IPS-18c (cell line): Measurements from ENCODE around the gene PRLR.

Experiments used
- H3K4me3 ChIP-seq: 2 replicates; pipeline ENCODE4 v1.7.0; 2013; ENCODE audit warnings: low read depth, mild to moderate bottlenecking, low read length, moderate library complexity; ENCODE audit not compliant: insufficient read depth
- H3K9me3 ChIP-seq: one replicate; pipeline ENCODE4 v1.6.1; 2013; ENCODE audit warnings: mild to moderate bottlenecking, low read length, moderate library complexity; ENCODE audit not compliant: control insufficient read depth, insufficient read depth

The PRLR gene

DNA sequence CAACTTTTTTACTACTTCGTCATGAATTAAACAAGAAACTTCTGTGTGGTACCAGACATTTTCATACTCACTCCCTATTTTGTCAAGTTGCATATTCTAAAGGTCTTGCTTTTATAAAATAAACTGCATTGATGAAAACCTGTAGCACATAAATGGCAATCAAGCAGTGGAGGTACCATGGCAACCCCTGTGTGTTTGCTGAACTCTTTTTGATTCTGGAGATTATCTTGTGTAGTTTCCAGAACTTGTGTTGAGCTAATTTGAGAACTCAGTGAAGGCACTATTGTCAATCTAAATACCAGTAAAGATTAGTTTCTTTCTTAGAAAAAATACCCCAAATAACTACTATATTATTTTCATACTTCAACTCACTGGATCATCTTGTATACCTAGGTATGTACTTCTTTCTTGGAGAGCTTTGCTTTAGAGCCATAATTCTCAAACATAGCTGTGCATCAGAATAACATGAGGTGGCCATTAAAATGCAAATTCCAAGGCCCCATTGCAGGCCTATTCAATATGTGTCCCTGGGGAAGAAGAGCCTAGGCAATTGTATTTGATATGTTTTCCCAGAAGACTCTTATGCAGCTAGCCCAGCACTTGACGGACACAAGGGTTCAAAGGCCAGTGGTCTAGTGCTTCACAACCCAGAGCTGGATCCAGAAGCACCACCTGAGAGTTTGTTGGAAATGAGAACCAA lies 9.8 kb upstream of the PRLR start:
- H3K4me3 ChIP-seq, result no peak overlapping the region
- no peaks in the 10 kb centered on the region for H3K9me3 ChIP-seq

DNA sequence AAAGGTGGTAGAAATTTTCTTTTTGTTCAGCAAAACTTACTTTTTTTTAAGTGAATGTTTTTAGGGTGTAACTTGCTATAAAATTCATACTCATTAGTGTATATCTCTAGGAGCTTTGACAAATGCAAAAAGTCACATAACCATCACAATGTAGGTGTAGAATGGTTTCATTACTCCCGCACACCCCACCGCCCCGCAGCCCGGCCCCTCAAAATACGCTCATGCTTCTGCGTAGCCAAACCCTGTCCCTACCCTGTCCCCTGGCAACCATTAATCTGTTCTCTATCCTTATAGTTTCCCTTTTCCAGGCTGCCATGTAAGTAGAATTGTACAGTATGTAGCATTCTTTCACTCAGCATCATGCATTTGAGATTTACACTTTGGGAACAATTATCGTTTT lies 9.2 kb upstream of the PRLR start:
- no peaks in the 10 kb centered on the region for H3K9me3 ChIP-seq
- H3K4me3 ChIP-seq, result no peak overlapping the region

DNA sequence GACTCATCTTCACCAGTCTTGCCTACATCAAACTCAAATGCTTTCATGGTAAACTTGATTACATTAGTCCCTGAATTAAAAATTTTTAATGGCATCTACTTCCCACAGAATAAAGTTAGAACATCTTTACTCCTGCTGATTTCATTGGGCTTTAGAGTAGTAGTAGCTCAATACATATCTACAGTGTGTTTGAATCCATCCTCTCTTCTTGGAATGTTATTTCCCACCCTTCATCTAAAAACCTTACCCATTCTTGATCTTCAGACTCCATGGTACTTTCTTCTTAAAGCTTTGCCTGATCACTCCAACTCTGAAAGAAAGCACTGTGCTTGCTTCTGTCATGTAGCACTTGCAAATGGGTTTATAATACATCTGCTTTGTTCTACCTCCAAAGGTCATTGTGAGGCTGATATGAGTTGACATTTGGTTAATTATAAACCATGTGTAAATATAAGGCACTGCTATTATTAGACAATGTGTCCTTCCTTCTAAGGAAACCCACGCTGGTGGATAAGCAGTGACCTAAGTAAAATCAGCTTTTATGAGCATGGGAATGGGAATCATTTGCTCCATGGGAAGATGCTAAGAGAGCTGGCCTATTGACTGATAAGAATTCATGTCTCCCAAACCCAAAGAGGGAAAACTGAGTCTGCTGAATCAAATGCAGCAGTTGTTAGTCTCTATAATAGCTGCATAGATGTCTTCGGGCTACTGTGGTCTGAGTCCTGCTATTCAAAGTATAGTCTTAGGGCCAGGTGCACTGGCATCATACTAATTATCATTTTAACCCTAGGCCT lies 7.5 kb upstream of the PRLR start:
- H3K9me3 ChIP-seq, result no peaks in the 10 kb centered on the region
- H3K4me3 ChIP-seq, result no peak overlapping the region

DNA sequence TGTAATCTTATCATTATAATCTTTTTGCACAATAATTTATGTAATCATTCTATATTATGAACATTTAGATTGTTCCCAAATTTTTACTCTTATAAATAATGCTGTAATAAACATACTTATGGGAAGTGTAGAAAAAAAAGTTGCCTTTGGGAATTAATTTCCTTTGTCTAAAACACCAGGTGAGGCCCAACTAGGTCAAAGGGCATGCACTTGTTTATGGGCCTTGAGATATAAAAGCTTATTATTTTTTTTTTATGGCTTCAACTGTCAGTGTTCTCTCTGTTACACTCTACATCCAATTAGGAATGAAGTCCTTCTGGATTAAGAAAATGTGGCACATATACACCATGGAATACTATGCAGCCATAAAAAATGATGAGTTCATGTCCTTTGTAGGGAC lies 6.5 kb upstream of the PRLR start:
- H3K9me3 ChIP-seq, result no peaks in the 10 kb centered on the region
- H3K4me3 ChIP-seq, result no peak overlapping the region

DNA sequence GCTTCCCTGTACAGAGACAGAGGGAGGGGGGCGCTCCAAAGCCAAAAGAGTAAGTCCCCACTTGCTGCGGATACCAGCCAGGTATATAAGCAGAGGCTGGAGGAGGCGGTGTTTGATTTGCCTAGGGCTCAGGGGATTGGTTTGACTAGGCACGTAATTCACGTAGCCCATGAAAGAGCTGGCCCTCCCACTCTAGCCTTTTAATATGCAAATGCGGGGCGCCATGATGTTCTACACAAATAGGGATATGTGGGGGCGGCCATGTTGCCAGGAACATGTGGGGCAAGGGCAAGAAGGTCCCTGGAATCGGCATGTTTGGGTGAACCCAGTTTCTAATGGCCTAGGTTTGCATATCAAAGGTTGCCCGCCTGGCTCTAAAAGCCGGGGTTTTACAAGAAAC lies 3.3 kb upstream of the PRLR start:
- no peak overlapping the region for H3K4me3 ChIP-seq

DNA sequence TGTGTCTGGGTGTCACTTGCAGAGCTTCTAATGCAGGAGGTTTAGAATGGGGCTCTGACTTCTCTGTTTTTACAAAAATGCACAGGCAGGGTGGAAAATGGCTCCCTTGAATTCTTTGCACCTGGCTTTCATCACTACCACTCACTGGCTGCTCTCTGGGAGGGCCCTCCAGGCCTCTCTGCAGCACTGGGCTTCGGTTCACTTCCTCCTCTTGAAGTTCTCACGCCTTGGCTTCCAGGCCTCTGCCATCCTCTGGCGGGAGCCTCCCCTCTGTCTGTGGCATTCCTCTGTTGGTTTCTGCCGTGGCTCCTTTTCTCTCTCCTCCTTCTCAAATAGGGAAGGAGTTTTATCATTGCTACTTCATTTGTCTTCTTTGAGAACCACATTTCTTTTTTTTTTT lies 2.8 kb upstream of the PRLR start:
- H3K4me3 ChIP-seq, result no peak overlapping the region
- H3K9me3 ChIP-seq, result no peaks in the 10 kb centered on the region

More for the DNA sequence above, 3.3 kb upstream of the PRLR start:
- H3K9me3 ChIP-seq, result no peaks in the 10 kb centered on the region

DNA sequence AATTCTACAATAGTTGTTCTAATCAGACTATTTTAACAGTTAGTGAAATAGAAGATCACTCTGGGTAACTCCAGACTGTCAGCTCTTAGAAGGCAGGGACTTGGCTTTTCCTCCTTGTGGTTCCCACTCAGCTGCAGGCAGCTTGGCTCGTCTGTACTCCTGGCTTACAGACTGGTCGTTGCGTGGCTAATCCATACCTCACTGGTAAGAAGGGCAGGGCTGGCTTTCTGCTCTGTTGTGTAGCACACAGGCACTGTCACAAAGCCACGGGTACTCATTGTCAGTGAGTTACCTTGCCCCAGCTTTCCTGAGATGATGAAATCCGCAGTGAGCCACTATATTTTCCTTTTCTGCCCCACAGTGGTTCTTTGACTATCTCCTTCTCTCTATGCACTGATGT lies 1.8 kb upstream of the PRLR start:
- no peaks in the 10 kb centered on the region for H3K9me3 ChIP-seq

DNA sequence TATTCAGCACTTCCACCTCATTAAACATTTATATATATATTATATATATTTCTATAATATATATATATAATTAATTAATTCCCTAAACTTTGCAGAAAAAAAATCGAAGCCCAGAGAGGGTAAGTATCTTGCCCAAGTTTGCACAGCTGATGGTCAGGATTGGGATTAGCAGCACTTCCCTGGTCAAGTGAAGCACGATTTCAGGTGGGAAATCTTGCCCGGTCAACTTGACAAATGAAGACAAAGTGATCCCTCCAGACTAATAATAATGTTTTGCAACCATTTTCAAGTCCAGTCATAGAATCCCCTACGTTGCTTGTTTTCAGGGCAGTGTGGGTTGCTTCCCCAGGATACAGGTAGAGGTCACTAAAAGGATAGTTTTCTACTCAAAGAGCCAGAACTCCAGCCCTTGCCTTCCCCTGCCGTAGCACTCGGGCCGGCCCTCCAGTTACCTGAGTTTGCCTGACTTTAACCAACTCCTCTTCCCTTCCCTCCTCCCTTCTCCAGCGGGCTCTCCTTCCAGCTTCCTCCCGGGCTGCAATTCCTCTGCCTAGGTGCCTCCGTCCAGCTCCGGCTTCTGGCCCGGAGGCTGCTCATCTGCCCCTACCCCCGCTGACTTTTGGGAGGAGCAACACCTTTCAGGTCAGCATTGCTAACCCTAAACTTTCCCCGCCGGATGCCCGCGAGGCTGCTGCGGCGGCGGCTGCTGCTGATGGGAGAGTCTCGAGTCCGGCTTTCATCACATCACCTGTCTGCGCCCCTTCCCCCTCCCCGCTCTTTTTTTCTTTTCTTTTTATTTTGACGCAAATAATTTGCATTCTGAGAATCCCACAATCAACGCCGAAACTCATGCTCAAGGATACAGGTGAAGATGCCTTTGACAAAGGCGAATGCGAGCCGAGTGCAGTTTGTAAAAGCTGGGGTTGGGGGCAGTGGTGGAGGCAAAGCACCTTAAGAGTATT lies 930 bp downstream of the PRLR start:
- H3K9me3 ChIP-seq, result no peaks in the 10 kb centered on the region
- peak overlapping the region; percentile 40 for H3K4me3 ChIP-seq

More for the DNA sequence above, 1.8 kb upstream of the PRLR start:
- no peak overlapping the region for H3K4me3 ChIP-seq

DNA sequence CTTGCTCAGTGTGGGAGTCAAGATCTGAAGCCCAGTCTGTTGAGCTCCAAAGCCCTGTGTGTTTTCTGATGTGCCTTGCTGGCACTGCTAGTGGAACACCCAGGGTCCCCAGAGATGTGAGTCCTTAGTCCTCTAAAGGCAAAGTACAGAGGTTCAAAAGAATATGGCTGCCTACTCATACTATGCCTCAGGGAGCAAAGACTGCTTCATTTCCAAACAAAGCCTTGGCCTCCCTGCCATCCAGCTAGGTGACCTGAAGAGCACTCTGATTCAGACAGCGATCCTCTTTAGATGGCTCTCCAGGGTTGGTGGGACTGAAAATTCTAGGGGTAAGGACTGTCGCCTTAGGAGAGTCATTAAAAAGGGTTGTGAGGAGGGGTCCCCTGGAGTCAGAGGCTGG lies 2.0 kb downstream of the PRLR start:
- no peak overlapping the region for H3K4me3 ChIP-seq

DNA sequence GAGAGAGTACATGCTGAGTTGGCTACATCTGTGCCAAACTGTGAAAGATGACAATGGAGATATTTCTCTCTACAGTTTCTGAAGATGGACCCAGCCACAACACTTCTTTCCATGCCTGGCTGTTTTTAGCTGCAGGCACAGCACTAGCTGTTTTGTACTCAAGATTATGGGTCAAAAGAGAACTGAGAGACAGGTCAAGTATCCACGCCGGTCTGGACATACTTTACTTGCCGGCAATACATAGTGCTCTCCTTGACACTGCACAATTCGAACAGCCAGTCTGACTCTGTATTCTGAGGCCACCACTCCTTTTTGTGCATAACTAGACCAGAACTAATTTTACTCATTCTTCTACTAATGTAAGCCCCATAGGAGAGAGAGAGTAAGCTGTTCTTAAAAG lies 2.6 kb downstream of the PRLR start:
- H3K9me3 ChIP-seq, result no peaks in the 10 kb centered on the region
- H3K4me3 ChIP-seq, result no peak overlapping the region

More for the DNA sequence above, 2.0 kb downstream of the PRLR start:
- H3K9me3 ChIP-seq, result no peaks in the 10 kb centered on the region

DNA sequence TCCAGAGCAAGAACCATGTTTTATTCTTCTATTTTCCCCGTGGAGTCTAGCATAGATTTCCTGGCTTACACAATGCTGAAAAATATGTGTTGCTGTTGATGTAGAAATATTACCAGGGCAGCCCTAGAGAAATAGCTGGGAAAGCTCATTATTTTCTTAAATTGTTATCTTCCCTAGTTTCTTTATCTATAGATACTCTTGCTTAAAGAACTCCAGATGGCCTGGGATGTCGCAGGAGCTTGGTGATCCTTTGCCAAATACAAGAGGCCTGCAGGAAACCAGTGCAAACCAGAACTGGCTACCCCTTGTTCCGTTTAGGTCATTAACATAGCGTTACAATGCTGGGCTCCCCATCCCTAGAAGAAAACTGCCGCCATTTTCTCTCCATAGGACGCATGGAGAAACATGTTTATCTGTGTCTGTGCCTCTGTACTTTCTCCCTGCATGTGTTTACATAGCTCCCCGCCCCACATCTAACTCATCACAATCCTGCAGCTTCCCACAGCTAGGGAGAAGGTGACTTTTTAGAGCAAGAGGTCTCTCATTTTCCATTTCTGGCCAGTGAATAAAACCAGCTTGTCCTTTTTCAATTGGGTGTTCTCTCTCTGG lies 6.4 kb downstream of the PRLR start:
- H3K4me3 ChIP-seq, result no peak overlapping the region
- no peaks in the 10 kb centered on the region for H3K9me3 ChIP-seq

DNA sequence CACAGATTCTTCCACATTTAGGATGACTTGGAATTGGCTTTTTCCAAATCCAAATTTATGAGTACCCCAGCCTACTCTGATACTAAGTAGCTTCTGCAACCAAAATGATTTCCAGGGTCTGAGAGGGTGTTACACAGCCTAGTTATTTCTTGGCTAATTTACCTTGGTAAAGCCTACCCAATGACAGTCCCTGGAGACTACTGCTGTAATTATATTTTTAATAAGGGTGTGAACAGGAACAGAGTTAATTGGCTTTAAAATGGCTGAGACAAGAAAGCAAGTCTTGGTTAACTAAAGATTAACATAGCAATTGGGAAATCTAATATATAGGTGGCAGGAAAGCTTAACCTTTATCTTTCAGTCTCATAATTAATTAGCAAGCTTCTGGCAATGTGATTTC lies 9.3 kb downstream of the PRLR start:
- Histone ChIP-seq H3K9me3 (no peaks in the 10 kb centered on the region), H3K4me3 (no peak overlapping the region)

DNA sequence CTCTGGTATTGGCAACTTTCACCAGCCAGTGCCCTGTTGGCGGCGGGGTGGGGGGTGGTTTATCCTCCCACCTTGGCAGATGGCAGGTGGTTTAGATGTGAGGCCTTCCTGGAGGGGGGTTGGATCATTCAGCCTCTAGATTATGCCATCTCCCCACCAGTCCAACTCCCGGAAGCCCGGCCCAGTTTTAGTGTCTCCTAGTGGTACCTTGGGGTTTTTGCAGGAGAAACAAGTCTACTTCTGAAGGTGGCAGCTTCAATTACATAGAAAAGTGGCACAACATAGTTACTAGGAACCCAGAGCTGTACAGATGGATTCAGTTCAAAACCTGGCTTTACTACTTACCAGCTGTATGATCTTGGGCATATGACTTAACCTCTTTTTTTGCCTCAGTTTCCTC lies 11.3 kb downstream of the PRLR start:
- H3K4me3 ChIP-seq, result no peak overlapping the region
- no peaks in the 10 kb centered on the region for H3K9me3 ChIP-seq

DNA sequence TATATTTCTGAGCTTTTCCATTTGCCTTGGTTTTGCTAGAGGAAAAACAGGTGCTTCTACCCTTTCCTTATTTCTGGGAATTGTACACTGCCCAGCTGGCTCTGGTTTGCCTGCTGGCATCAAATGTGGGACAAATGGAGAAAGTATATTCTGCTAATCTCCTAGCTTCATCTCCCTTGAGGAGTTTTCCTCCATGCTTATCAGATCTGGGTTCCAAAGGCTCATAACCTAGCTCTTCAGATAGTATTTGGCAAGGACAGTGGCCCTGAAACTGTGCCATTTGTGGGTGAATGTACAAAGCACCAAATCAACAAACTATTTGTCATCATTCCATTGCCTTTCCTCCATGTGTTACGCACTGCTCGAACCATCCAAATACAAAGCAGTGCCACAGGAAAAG lies 16.2 kb downstream of the PRLR start:
- H3K9me3 ChIP-seq, result no peaks in the 10 kb centered on the region

DNA sequence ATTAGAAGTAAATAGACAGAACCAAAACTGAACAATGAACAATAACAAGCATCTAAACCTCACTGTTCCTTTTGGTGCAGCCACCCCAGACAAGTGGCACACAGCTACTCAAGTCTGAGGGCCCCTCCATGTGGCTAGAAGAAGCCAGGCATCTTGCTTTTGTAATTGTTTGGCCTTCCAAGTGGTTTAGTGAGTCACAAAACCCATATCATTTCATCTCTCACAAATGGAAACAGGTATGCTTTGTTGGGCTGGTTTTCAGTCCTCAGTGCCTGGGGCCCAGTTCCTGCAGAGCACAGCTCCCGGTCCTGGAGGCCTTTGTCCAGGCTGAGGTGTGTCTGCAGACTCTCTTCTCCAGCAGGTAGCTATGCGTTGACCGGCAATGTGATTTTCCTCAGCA lies 16.7 kb downstream of the PRLR start:
- no peaks in the 10 kb centered on the region for H3K9me3 ChIP-seq
- H3K4me3 ChIP-seq, result no peak overlapping the region

More for the DNA sequence above, 16.2 kb downstream of the PRLR start:
- no peak overlapping the region for H3K4me3 ChIP-seq

DNA sequence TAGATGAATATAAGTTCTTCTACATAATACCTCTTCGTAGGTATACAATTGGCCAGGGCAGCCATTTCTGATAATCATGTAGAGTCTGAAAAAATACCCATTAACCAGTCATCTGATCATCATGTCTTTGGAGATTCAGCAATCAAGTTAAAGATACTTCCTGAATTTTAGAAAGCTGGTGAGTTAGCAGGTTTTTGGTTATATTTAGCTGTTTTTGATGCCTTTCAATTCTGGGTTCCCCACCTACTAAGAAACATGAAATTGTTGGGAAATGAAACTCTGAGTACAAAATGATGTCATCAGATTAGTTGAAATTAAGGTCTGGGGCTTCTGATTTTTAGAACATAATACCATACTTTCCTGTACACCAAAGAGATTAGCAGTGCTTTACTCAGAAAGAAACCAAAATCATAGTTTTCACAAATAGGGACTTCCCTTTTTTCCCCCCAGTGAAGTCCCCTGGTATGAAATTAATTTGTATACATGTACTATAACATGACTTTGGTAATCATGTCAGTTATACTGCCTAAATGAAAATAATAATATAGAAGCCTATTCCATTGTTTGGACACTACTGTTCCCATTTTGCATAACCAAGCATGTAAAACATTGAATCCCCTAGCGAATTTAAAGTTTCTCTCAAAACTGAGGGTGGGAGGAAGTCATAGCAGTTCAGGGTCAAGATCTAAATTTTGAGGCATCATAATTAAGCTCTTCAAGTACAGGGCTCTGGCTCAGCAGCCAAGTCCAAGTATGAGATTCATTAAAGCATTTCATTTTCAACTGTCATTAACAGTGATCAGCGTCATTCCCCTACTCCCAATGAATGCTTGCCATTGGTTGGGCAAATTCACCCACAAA lies 17.9 kb downstream of the PRLR start:
- H3K9me3 ChIP-seq, result no peaks in the 10 kb centered on the region
- no peak overlapping the region for H3K4me3 ChIP-seq
